NCI-H2081 treated with DMSO at 0.1 percent for 48 hours (cell line): ENCODE measurements around the gene PYROXD2.

Source experiments
- DNase-seq: peaks from one replicate; lab custom pipeline; 2025; lab: John Stamatoyannopoulos, UW

The PYROXD2 gene

DNA sequence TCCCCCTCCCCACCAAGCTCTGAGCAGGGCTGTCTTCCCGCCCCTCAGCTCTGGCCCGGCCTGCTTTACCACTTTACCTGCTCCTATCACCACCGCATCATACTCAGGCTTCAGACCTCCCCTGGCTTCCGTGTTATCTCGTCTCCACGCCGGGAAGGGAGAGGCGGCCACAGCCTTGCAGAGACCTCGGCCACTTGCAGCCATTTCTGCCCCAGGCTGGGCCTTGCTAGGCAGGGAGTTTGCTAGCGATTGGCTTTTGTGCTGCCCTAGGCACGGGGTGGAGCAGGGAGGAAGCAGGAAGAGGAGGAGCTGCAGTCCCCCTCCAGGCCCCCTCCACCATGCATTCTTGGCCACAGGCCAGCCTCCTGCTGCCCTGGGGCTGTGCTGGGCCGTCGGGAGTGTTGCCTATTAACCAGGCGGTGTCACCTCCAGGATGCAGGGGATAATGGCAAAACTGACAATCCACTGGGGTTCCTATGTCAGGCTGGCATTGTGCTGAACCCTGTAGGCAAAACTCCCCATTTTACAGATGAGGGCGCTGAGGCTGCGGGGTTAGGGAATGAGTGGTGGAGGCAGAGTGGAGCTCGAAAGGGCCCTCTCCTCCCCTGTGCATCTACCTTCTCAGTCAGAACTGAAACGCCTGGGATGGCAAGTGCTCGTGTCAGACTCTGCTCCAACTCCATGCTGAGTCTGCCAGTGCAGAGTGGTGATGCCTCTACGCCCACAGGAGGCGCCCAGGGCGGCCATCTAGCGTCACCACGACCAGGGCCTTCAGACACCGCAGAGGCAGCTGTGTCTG is at the start of gene PYROXD2:
PYROXD2 (minus strand) TSS at position 251 of the 799 bp plus-strand sequence; CDS start at position 204, 47 bp downstream.
- DNase-seq, result peak; percentile 11

- DNase-seq, result no peak
Observed at GRCh38 chr10:98463976-98464754, 49.2 kb upstream of the PYROXD2 start.

GRCh38 chr10:98463016-98463415 is 48.0 kb upstream of the PYROXD2 start:
- no peak for DNase-seq

- DNase-seq, result no peak
Observed at GRCh38 chr10:98461500-98461842, 46.5 kb upstream of the PYROXD2 start.

- no peak for DNase-seq
Observed at GRCh38 chr10:98460837-98461499, 46.0 kb upstream of the PYROXD2 start.

GRCh38 chr10:98458809-98459784 is 44.1 kb upstream of the PYROXD2 start:
- no peak for DNase-seq

DNA sequence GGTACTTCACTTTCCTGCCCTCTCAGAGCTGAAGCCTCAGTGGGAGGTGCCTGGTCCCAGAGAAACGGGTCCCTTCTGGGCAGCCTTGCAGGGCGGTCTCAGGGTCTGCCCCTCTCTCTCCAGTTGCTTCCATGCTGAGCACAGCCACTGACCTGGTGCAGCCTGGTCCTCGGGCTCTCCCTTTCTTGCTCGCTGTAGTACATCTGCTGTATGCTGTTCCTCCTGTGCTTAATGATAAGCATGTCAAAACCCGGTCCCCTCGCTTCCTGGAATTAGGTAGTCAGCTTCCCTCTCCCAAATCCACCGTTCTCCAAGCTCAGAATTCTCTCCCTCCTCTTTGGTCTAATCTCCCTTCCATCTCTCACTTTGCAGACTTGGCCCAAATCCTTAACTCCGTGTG is 42.7 kb upstream of the PYROXD2 start:
- DNase-seq, result no peak

DNA sequence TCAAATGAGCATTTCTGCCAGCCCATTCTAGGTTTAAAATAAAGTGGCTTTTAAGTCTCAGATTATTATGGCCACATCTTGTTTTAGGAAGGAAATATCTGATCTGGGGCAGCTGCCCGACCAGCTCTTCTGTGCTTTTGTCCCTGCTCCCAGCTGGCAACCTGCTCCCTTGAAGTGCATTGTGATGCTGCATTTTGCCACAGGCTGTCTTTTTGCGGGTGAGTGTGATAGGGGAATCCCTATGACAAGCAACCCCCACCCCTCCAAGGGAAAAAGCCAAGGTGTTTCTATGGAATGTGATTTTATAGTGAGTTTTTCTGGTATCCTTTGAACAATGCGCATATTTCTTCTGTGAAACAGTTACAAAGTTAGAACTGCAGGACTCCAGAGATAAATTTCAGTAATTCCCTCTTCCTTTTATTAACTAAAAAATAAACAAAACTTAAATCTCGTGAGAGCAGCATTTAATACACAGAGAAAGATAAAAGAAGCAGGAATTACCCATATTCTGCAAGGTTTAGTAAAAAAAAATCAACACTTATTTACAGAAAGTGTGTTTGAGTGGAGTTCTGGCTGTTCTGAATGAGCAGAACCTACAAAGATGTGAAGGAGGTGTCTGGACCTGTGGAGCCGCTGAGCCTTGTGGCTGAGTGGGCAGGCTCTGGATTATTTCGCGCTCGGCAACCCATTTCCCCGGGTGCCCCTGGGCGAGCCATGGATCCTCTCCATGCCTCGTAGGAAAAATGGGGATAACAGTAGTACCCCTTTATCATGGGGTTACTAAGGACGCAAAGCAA is 41.9 kb upstream of the PYROXD2 start:
- DNase-seq, result no peak

GRCh38 chr10:98456043-98456570 is 41.1 kb upstream of the PYROXD2 start:
- DNase-seq, result no peak

DNA sequence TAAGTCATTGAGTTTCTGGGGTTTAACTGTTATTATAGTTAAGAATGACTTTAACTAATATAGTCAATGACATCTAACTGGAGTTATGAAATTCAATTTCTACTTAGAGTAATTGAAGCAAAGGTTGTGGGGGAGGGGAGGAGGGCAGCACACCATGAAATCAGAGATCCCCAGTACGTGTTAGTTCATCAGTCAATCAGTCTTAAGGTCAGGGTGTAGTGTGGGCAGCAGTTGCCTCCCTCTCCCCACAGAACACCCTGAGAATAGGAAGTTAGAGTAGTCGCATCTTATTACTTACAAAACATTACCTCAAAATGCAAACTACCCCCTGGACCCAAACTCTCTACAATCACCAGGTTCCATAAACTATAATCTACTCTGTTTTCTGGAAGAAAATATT is 38.7 kb upstream of the PYROXD2 start:
- DNase-seq, result no peak

- DNase-seq, result no peak
Observed at GRCh38 chr10:98450618-98451017, 35.6 kb upstream of the PYROXD2 start.

GRCh38 chr10:98449287-98449686 is 34.3 kb upstream of the PYROXD2 start:
- DNase-seq, result no peak

DNA sequence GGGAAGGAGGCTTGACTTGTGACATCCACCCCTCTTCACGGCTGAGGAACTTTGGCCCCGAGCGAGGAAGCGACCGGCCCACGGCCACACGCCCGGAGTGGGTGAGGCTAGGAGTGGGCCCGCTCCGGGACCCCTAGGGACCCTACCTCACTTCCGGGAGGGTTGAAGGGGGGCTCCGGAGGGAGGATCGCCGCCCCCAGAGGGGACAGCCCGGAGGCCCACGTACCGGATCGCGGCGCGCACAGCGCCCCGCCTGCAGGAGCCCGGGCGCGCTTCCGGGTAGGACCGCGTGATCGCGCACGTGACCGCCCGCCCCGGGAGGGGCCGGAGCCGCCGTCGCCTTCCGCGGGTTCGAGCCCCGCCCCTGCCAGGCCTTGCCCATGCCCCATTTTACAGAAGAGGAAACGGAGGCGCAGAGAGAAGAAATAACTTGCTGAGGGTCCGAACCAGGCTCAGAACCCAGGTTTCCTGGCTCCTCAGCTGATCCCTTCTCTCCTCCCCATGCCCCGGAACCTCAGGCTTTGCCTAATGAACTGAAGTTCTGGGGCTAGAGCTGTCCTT is 31.8 kb upstream of the PYROXD2 start, which contains the start of gene HPS1:
HPS1 (minus strand) TSS at position 275 of the 561 bp plus-strand sequence. CDS start 3,695 bp downstream, outside the sequence.
- no peak for DNase-seq

DNA sequence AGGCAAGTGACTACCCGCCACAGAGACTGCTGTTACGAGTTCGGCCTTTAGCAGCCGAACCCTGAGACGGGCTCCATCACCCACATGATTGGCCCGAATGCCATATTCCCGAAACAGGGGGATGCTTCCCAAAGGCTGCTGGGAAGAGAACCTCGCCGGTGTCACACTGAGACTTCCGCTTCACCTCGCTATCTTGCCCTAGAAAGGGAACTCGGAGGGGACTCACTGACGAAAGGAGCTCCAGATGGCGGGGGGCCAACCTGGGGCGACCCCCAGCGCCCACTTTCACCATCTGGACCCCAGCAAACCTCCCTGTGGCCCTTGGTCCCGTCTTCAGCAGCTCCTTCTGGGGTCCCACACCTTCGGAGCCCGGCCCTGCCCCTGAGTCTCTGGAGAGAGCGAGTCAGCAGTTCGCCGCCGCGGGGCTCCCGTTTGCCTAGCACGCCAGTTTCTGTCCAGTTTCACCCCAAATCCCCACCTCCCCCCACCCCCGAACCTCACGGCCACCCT is 31.2 kb upstream of the PYROXD2 start:
- DNase-seq, result no peak

GRCh38 chr10:98445200-98445812 is 30.3 kb upstream of the PYROXD2 start:
- DNase-seq, result no peak

- DNase-seq, result no peak
Observed at GRCh38 chr10:98444314-98445006, 29.5 kb upstream of the PYROXD2 start.

DNA sequence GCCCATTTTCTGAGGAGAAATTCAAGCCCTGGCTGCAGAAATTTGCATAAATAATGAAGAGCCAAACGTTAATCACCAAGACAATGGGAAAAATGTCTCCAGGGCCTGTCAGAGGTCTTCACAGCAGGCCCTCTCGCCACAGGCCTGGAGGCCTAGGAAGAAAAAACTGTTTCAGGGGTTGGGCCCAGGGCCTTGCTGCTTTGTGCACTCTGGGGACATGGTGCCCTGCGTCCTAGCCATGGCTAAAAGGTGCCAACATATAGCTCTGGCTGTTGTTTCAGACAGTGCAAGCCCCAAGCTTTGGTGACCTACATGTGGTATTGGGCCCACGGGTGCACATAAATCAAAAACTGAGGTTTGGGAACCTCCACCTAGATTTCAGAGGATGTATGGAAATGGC is 23.7 kb upstream of the PYROXD2 start:
- no peak for DNase-seq

DNA sequence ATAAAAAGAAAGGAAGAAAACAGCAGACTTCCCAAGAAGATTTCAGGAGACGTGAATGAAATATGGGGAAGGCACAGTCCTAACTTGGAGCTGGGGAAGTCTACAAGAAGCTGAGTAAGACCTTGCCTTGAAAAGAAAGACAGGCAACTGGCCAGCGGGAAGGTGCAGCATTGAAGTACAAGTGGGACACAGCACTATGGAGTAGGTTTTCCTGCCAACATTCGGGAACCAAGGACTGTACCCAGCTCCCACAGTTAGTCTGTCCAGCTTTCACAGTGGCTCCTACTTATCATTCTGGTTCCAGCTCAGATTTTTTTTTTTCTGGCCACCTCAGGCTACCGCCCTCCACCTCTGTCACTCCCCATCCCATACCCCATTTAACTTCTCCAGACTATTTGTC is 21.7 kb upstream of the PYROXD2 start:
- DNase-seq, result no peak

DNA sequence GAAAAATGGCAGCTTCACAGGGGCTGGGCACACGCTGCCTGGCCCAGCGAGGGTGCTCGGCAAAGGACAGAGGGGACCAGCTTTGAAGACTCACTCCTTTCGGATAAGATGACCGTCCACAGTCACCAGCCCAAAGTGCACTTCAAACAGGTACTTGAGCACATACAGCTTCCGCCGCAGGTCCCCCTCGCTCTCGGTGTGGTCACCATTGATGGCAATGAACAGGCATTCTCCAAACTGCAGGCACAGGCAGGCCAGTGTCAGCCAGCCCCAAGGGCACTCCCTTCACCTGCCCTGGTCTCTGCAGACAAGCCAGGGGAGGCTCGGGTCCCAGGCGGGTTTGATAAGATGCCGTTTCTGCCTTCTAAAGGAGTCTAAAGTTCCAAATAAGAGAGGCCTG is 20.2 kb upstream of the PYROXD2 start:
- no peak for DNase-seq
